H1 (cell line): ENCODE measurements around the gene ARHGAP15. TPM values are rescaled to one million over a fixed set of nuclear protein-coding genes. Genes with fewer than 3 reads are reported as not detected.

Experiments
- CTCF ChIA-PET: fragments of 300-600 bp; sonication (Branson Sonifier 250); formaldehyde crosslinking; loops from one replicate; lab custom pipeline; 2021; ENCODE audit not compliant: partially characterized antibody; lab: Charles Lee
- POLR2A ChIA-PET: fragments of 300-600 bp; sonication (Branson Sonifier 250); formaldehyde crosslinking; loops from one replicate; lab custom pipeline; 2021; ENCODE audit warnings: inconsistent platforms; ENCODE audit not compliant: partially characterized antibody; lab: Charles Lee
- DNase-seq, 2 experiments: peaks; one replicate each; pipeline versions ENCODE4 v3.0.0 to v3.0.0-alpha.2; 2010 to 2022; ENCODE audit warnings: low spot score in 2 of 2, low read depth in 1 of 2, mixed read lengths in 1 of 2
- FAIRE-seq: peaks from 2 replicates; lab custom pipeline; 2011; peaks lifted over from hg19 to GRCh38; lab: Jason Lieb, UNC
- H2AFZ ChIP-seq: 2 replicates; pipeline ENCODE4 v1.8.1; 2012; ENCODE audit warnings: low read length, inconsistent platforms
- H2AK5ac ChIP-seq: 2 replicates; pipeline ENCODE4 v1.6.1; 2013; ENCODE audit warnings: low read depth, low read length
- H2BK120ac ChIP-seq: replicated peaks from 2 replicates; pipeline ENCODE3; 2013; ENCODE audit warnings: low read depth, low read length, inconsistent platforms
- H2BK12ac ChIP-seq: 2 replicates; pipeline ENCODE4 v1.6.1; 2013; ENCODE audit warnings: low read depth, low read length
- H2BK15ac ChIP-seq: 2 replicates; pipeline ENCODE4 v1.6.1; 2013; ENCODE audit warnings: low read length
- H2BK20ac ChIP-seq: 2 replicates; pipeline ENCODE4 v1.6.1; 2013; ENCODE audit warnings: low read length
- H2BK5ac ChIP-seq: 2 replicates; pipeline ENCODE4 v1.6.1; 2013; ENCODE audit warnings: low read depth, low read length
- H3K14ac ChIP-seq: 2 replicates; pipeline ENCODE4 v1.6.1; 2013; ENCODE audit warnings: inconsistent platforms; ENCODE audit not compliant: insufficient read length
- H3K18ac ChIP-seq: 2 replicates; pipeline ENCODE4 v1.6.1; 2013; ENCODE audit warnings: low read length; ENCODE audit errors: extremely low read depth
- H3K23ac ChIP-seq: 2 replicates; pipeline ENCODE4 v1.6.1; 2013; ENCODE audit warnings: inconsistent platforms; ENCODE audit not compliant: insufficient read length
- H3K23me2 ChIP-seq: 2 replicates; pipeline ENCODE4 v1.6.1; 2013; ENCODE audit warnings: low read depth, low read length
- H3K27ac ChIP-seq: 2 replicates; pipeline ENCODE4 v1.6.1; 2011; ENCODE audit warnings: low read depth, low read length, inconsistent platforms
- H3K27me3 ChIP-seq, 4 experiments: replicated peaks in 1 of 4; 1 replicate in 1 of 4; 2 replicates in 3 of 4; pipeline versions ENCODE4 v1.6.1 to v1.8.1; 2011 to 2013; ENCODE audit warnings: low read length in 3 of 4, mild to moderate bottlenecking in 3 of 4, inconsistent platforms in 2 of 4, mixed read lengths in 2 of 4, moderate library complexity in 1 of 4; ENCODE audit not compliant: control insufficient read depth in 3 of 4, insufficient read depth in 3 of 4; ENCODE audit errors: extremely low read depth in 1 of 4
- H3K36me3 ChIP-seq, 4 experiments: 2 replicates each; pipeline versions ENCODE4 v1.6.1 to v1.8.1; 2011 to 2013; ENCODE audit warnings: mild to moderate bottlenecking in 4 of 4, low read length in 3 of 4, moderate library complexity in 2 of 4, control low read depth in 1 of 4, inconsistent platforms in 1 of 4; ENCODE audit not compliant: insufficient read depth in 4 of 4, control insufficient read depth in 2 of 4
- H3K4ac ChIP-seq: replicated peaks from 2 replicates; pipeline ENCODE3; 2013; ENCODE audit warnings: low read length, low read depth, mixed read lengths, inconsistent platforms; ENCODE audit not compliant: insufficient read length
- H3K4me1 ChIP-seq, 4 experiments: replicated peaks in 1 of 4; 1 replicate in 1 of 4; 2 replicates in 3 of 4; pipeline versions ENCODE4 v1.6.1 to v1.8.1; 2011 to 2013; ENCODE audit warnings: low read length in 3 of 4, inconsistent platforms in 2 of 4, mixed read lengths in 1 of 4; ENCODE audit not compliant: insufficient read depth in 4 of 4, control insufficient read depth in 3 of 4
- H3K4me2 ChIP-seq, 2 experiments: 2 replicates each; pipeline versions ENCODE4 v1.6.1 to v1.8.1; 2011 to 2013; ENCODE audit warnings: low read depth in 2 of 2, low read length in 2 of 2, control low read depth in 1 of 2, inconsistent platforms in 1 of 2, mild to moderate bottlenecking in 1 of 2; ENCODE audit not compliant: insufficient read depth in 1 of 2
- H3K4me3 ChIP-seq, 4 experiments: fragments of 200-600, 300-600 bp in 1 of 4; sonication (generic), shearing (Covaris generic), sonication (Bioruptor Twin) in 1 of 4; 2 replicates each; pipeline versions ENCODE4 v1.5.1 to v1.8.1; 2011 to 2016; ENCODE audit warnings: low read length in 4 of 4, low read depth in 3 of 4, control low read depth in 2 of 4, inconsistent platforms in 2 of 4, mild to moderate bottlenecking in 2 of 4, mixed read lengths in 1 of 4, moderate library complexity in 1 of 4; ENCODE audit not compliant: insufficient read depth in 2 of 4; ENCODE audit errors: extremely low read depth in 1 of 4
- H3K56ac ChIP-seq: replicated peaks from 2 replicates; pipeline ENCODE3; 2013; ENCODE audit warnings: low read depth, mild to moderate bottlenecking, mixed read lengths, low read length, inconsistent platforms; ENCODE audit not compliant: insufficient read length
- H3K79me1 ChIP-seq: 2 replicates; pipeline ENCODE4 v1.6.1; 2013; ENCODE audit warnings: low read depth, low read length, control low read depth
- H3K79me2 ChIP-seq, 2 experiments: 2 replicates each; pipeline versions ENCODE4 v1.6.1 to v1.8.1; 2012 to 2013; ENCODE audit warnings: low read length in 2 of 2, mild to moderate bottlenecking in 2 of 2, inconsistent platforms in 1 of 2; ENCODE audit not compliant: insufficient read depth in 2 of 2, control insufficient read depth in 1 of 2
- H3K9ac ChIP-seq, 4 experiments: replicated peaks in 1 of 4; 1 replicate in 1 of 4; 2 replicates in 3 of 4; pipeline versions ENCODE4 v1.6.1 to v1.8.1; 2011 to 2013; ENCODE audit warnings: low read depth in 3 of 4, low read length in 3 of 4, control low read depth in 2 of 4, mild to moderate bottlenecking in 2 of 4, moderate library complexity in 2 of 4, inconsistent platforms in 1 of 4; ENCODE audit errors: extremely low read depth in 1 of 4
- H3K9me3 ChIP-seq, 2 experiments: 2 replicates each; pipeline versions ENCODE4 v1.6.1 to v1.8.1; 2012 to 2013; ENCODE audit warnings: mild to moderate bottlenecking in 2 of 2, moderate library complexity in 2 of 2, control low read depth in 1 of 2, inconsistent platforms in 1 of 2, low read depth in 1 of 2, low read length in 1 of 2, mixed read lengths in 1 of 2; ENCODE audit not compliant: insufficient read depth in 2 of 2
- H4K20me1 ChIP-seq, 2 experiments: replicated peaks in 1 of 2; 2 replicates each; pipeline versions ENCODE3 to v1.8.1; 2011 to 2013; ENCODE audit warnings: inconsistent platforms in 2 of 2, low read length in 2 of 2, mild to moderate bottlenecking in 1 of 2; ENCODE audit not compliant: insufficient read depth in 2 of 2, control insufficient read depth in 1 of 2
- H4K5ac ChIP-seq: 2 replicates; pipeline ENCODE4 v1.6.1; 2013; ENCODE audit warnings: low read length, low read depth, mixed read lengths, inconsistent platforms; ENCODE audit not compliant: insufficient read length
- H4K8ac ChIP-seq: 2 replicates; pipeline ENCODE4 v1.8.0; 2013; ENCODE audit warnings: mild to moderate bottlenecking, moderate library complexity, low read length, inconsistent platforms; ENCODE audit not compliant: insufficient read depth; ENCODE audit errors: extremely low read depth
- H4K91ac ChIP-seq: replicated peaks from 2 replicates; pipeline ENCODE3; 2013; ENCODE audit warnings: low read length, mixed read lengths, inconsistent platforms; ENCODE audit not compliant: insufficient read length
- BCL11A ChIP-seq, 2 experiments: IDR thresholded peaks; one replicate each; pipeline ENCODE4 v1.6.1; 2011; ENCODE audit warnings: low read depth in 2 of 2, low read length in 2 of 2, mild to moderate bottlenecking in 2 of 2
- FOSL1 ChIP-seq: IDR thresholded peaks from 2 replicates; pipeline ENCODE4 v1.6.1; 2011; ENCODE audit warnings: mild to moderate bottlenecking, low read depth, low read length, moderate library complexity; ENCODE audit not compliant: insufficient read depth
- MAFK ChIP-seq: IDR thresholded peaks from 2 replicates; pipeline ENCODE4 v1.6.1; 2012; ENCODE audit warnings: low read depth, mild to moderate bottlenecking, improper control_type of control experiment, low read length
- RAD21 ChIP-seq, 2 experiments: IDR thresholded peaks in 1 of 2; conservative IDR thresholded peaks in 1 of 2; 2 replicates each; pipeline ENCODE4 v1.6.1; 2011; ENCODE audit warnings: low read depth in 2 of 2, low read length in 2 of 2, improper control_type of control experiment in 1 of 2, inconsistent platforms in 1 of 2, mild to moderate bottlenecking in 1 of 2, moderate library complexity in 1 of 2
- SIN3A ChIP-seq, 2 experiments: IDR thresholded peaks in 1 of 2; conservative IDR thresholded peaks in 1 of 2; 2 replicates each; pipeline ENCODE4 v1.6.1; 2011 to 2012; ENCODE audit warnings: low read length in 2 of 2, improper control_type of control experiment in 1 of 2, low read depth in 1 of 2, mild to moderate bottlenecking in 1 of 2
- WGBS, 2 experiments: shearing (Covaris generic) in 1 of 2; methylation state at CpG; one replicate each; pipeline versions ENCODE4 v1.1.6 to v1.1.7; 2013 to 2015; ENCODE audit warnings: low lambda C conversion rate in 2 of 2, mixed read lengths in 2 of 2, inconsistent platforms in 1 of 2, low coverage in 1 of 2, missing lambda C conversion rate in 1 of 2; ENCODE audit not compliant: insufficient replicate concordance in 2 of 2, insufficient coverage in 1 of 2, insufficient read length in 1 of 2; ENCODE audit errors: extremely low coverage in 1 of 2, missing lambda C conversion rate in 1 of 2; 5-methylcytosine and 5-hydroxymethylcytosine counted together
- polyA plus RNA-seq, 7 experiments: library from polyadenylated mRNA; depleted of rRNA in 3 of 7; stranded (reverse) in 5 of 7; unstranded in 2 of 7; fragments of >200 nt in 5 of 7; fragments of 200-250 nt in 2 of 7; gene quantifications; 1 replicate in 5 of 7; 2 replicates in 1 of 7; 4 replicates in 1 of 7; pipeline versions ENCODE4 v1.2.1 to v1.2.3, GENCODE V29; 2011 to 2013; ENCODE audit warnings: missing spikeins in 2 of 7, mixed read lengths in 2 of 7
- total RNA-seq: library from RNA; stranded (reverse); fragmentation: NEBNext Ultra II Directional; extraction: Animal tissue kit (Norgen Biotek cat#: 25700); gene quantifications from 2 replicates; pipeline ENCODE4 v1.2.1, GENCODE V29; 2021

ARHGAP15 gene
- total and polyA plus RNA-seq, 2 of the 8 experiments (the other 6 are each of a cell fraction or from before 2014, with no cell fraction given) = not detected

DNA sequence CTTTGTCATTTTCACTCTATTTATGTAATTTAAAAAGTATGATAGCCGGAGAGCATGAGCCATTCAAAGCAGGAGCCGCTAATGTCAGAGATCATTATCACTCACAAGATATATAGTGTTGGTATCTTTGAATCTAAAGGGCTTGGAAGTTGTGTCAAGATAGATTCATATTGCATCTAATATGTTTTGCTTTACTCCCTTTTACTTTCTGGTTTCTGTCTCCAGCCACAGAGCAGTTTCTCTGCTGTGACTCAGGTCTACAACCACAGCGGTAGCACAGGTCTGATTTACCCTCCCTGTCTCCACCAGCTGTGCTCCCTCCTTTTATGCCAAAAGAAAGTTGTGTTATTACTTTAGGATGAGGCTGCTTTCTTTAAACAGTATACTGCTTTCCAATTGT, 424.0 kb downstream of the ARHGAP15 start:
- no peak for DNase-seq

More for the DNA sequence above, 424.0 kb downstream of the ARHGAP15 start:
- TF ChIP-seq SIN3A (conservative IDR thresholded peaks at IDR 0.05 in 1 of 2, IDR thresholded peaks at IDR 0.05 in 1 of 2; ENCODE audit: low read depth in 1 of 2, low read length in 2 of 2) (no peak), MAFK (no peak), BCL11A (IDR thresholded peaks at IDR 0.05; ENCODE audit: low read depth in 2 of 2, low read length in 2 of 2) (no peak), RAD21 (IDR thresholded peaks at IDR 0.05 in 1 of 2, conservative IDR thresholded peaks at IDR 0.05 in 1 of 2; ENCODE audit: low read depth in 2 of 2, low read length in 2 of 2) (no peak), FOSL1 (no peak)
- no peaks in the 10 kb centered on the region for H3K79me1 ChIP-seq
- POLR2A ChIA-PET = no interaction called here
- H2BK20ac ChIP-seq = no peak overlapping the region
- H3K4ac ChIP-seq = no peak overlapping the region
- no peaks in the 10 kb centered on the region for H3K79me2 ChIP-seq
- no peaks in the 10 kb centered on the region for H3K4me1 ChIP-seq
- no peaks in the 10 kb centered on the region for H3K27me3 ChIP-seq
- no peak overlapping the region for H3K4me3 ChIP-seq
- H3K27ac ChIP-seq = no peak overlapping the region
- CTCF ChIA-PET = no interaction called here
- no peak overlapping the region for H4K8ac ChIP-seq
- H3K56ac ChIP-seq = no peak overlapping the region
- no peak overlapping the region for H3K18ac ChIP-seq
- no peak overlapping the region for H3K9ac ChIP-seq
- no peak overlapping the region for H3K4me2 ChIP-seq
- H2BK120ac ChIP-seq = no peak overlapping the region
- no peak overlapping the region for H4K5ac ChIP-seq
- WGBS, 2 experiments = 91% methylated on average over 3 of the region's 3 CpGs; no CpG with 5 or more reads in 1 of the 2 experiments
- H2AK5ac ChIP-seq = no peak overlapping the region
- H3K14ac ChIP-seq = no peak overlapping the region
- no peaks in the 10 kb centered on the region for H4K20me1 ChIP-seq
- H3K36me3 ChIP-seq = no peaks in the 10 kb centered on the region
- H3K9me3 ChIP-seq = no peaks in the 10 kb centered on the region
- no peak overlapping the region for H2BK12ac ChIP-seq
- no peak overlapping the region for H2BK5ac ChIP-seq
- H2AFZ ChIP-seq = no peak overlapping the region
- H4K91ac ChIP-seq = no peak overlapping the region
- no peak overlapping the region for H3K23ac ChIP-seq
- no peaks in the 10 kb centered on the region for H3K23me2 ChIP-seq
- FAIRE-seq = no peak
- no peak overlapping the region for H2BK15ac ChIP-seq
